HG03045 (cell line): ENCODE measurements around the gene KRT32.
"Not testable (repeated sequence)": the region's sequence is repeated elsewhere in the genome, so short reads cannot be mapped to it uniquely, and the experiment has no call there.

Experiments
- ATAC-seq: cut with Tn5 transposase; IDR thresholded peaks from one replicate; pipeline ENCODE4 v1.9.1; 2021; ENCODE audit warnings: mild to moderate bottlenecking, moderate library complexity; ENCODE audit not compliant: unreplicated experiment

Gene KRT32

DNA sequence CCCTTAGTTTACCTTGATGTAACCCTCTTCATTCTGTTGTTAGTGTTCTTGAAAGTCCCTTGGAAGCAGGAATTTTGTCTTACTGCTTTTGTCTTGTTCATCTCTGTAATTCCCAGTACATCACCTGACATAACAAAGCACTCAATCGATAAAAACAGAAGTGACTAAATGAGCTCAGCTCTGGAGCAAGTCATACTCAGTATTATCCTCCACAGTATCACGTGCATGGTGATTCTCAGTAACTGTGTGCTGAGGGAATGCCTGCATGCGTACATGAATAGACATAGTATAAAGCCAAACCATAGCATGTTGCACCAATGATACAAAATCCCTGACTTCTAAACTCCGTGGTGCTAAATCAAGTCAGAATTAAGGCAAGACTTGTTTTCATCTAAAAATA is 33.6 kb downstream of the KRT32 start:
- ATAC-seq = no peak

DNA sequence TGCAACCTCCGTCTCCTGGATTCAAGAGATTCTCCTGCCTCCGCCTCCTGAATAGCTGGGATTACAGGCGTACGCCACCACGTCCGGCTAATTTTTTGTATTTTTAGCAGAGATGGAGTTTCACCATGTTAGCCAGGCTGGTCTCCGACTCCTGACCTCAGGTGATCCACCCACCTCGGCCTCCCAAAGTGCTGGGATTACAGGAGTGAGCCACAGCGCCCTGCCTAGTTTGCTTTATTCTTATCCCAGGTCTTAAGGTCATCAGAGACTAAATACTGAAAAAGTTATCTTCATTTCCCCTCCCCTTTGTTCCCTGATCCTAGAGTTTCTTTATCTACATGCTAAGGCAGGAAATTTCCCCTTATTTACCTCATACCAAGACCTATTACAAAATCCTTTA is 36.8 kb downstream of the KRT32 start:
- ATAC-seq = not testable (repeated sequence)

GRCh38 chr17:41429667-41430066 is 37.5 kb downstream of the KRT32 start:
- no peak for ATAC-seq

DNA sequence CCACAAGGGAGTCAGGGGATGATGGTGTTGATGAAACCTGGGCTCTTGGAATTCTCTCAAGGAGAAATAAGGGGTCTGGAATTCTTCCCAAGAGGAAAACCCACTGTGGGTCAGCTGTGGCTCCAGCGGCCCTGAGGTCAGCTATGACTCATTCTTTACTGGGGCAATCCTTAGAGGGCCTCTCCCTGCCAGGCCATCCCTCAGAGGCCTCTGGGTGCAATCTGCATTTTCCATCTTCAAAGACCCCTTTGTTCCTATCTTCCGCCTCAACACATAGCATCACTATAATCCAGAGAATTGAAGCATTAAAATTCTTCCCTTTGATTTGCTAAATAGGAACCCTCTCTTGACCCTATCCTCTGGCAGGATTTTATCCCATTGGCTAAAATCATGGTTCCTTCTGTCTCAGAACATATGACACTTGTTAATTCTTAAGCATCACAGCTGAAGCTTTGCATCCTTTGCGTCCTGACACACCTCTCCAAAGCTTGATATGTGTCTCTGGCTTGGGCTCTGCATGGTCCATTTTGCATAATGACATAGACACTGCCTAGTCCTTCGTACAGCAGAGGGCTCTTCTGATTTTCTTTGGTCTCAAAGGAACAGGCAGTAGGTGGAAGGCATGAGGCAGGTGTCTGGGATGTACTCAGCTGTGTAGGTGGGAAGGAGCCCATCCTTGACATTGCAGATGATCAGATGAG is 38.4 kb downstream of the KRT32 start:
- ATAC-seq = no peak

- no peak for ATAC-seq
Measured at GRCh38 chr17:41424111-41424635, 43.0 kb downstream of the KRT32 start, which contains the start of gene KRT37. TSS of gene KRT37 (minus strand) at chr17:41424585. CDS start at chr17:41424523, 62 bp downstream.

- not testable (repeated sequence) for ATAC-seq
Measured at GRCh38 chr17:41422586-41422985, 44.6 kb downstream of the KRT32 start.

- ATAC-seq = no peak
Measured at GRCh38 chr17:41421617-41422016, 45.6 kb downstream of the KRT32 start.

- no peak for ATAC-seq
Measured at GRCh38 chr17:41421116-41421515, 46.1 kb downstream of the KRT32 start.

DNA sequence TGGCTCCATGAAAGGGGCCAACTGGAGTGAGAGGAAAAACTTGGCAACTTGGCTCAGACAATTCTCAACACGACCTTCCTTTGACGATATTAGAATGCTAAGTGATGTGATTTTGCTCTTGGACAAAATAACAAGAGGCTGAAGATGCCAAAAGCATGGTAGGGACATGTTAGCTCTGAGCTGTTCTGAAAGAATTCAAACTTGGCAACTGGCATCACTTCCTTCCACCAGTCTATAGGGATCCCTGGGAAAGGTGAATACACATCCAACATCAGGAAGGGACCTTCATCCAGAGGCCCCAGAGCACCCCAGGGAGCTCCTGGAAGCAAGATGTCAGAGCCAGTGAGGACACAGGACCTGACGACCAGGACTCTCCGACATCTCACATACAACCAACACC is 47.1 kb downstream of the KRT32 start:
- no peak for ATAC-seq

GRCh38 chr17:41419716-41420115 is 47.5 kb downstream of the KRT32 start:
- ATAC-seq = no peak

DNA sequence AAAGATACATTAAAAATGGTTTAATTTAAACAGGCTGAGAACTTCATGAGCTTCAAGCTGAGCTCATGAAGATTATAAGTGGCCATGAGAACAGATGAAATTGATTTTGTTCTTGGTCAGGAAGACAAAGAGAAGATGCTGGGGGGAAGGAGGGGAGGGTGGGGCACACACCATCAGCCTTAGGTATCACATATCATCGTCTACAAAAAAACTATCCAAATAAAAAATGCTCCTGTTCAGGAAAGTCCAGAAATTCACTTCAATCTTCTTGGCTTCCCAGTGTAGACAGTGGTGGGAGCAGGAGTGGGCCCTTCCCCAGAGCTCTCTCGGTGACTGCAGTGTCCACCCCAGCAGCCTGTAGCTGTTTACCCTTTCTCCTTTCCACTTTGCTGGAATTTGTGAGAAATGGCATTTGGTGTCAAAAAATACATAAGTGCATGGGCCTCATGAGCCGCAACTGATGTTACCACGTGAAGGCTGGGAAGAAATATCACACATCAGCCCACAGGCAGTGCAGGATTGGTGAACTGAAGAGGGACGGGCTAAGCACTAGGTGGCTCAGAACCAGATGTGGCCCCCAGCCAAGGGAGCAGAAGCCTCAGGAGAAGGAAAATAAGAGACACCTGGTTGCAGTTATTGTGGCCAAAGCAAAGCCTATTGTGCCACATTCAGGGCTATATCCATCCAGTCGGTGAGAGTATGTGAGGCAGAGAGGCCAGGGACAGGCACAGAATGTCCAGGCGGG is 48.9 kb downstream of the KRT32 start:
- no peak for ATAC-seq

- ATAC-seq = no peak
Measured at GRCh38 chr17:41417576-41418015, 49.6 kb downstream of the KRT32 start.

- no peak for ATAC-seq
Measured at GRCh38 chr17:41417127-41417526, 50.1 kb downstream of the KRT32 start.

DNA sequence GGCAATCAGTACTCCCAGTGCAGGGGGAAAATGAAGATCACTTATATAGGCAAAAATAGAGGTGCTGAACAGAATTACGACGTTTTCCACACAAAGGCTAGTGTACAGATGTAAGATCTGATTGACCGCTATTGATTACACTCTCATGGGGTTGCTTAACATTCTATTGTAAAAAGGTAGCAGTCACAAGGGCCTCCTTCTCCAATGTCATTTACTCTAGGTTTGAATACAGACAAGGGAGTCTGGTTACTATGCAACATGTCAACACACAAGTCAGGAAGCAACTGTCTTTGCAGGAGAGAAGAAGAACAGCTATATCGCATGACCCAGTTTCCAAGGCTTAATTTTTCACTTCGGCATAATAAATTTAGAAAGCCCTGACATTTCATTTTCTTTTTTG is 50.7 kb downstream of the KRT32 start:
- no peak for ATAC-seq

DNA sequence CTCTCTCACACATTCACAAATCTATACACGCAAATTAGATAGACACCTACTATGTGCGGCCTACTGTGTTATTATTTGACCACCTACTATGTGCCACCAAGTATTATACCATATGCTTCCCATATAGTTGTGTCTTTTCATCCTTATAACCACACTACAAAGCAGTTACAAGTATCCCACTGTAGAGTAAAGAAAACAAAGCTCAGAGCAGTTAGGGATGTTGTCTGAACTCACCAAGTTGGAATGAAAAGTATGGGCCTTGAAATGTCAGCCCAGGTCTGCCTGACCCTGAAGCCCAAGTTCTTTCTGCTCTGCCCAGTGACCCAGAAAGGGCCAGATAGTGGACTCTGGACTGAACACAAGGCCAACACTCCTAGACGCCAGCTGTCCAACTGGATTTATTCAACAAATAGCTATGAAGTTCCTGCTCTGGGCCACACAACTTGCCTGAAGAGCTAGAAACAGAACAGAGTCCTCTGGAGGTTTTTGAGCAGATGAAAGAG is 51.3 kb downstream of the KRT32 start:
- no peak for ATAC-seq

DNA sequence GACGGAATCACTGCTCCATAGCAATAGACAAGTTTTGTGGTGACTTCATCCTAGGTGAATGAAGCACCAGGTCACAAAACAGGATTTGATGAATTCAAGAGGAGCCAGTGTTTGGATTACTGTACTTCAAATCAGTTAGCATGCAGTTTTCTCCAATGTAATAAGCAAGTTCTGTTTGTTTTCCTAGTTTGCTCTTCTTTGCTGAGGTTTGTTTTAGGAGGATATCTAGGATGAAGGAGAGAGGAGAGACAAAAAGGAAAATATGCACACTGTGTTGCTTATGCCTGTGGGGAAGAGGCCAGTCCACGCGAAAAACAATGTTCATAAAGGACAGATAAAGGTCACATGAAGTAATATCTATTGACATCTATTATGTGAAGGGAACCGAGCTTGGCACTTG is 51.8 kb downstream of the KRT32 start:
- no peak for ATAC-seq

- ATAC-seq = no peak
Measured at GRCh38 chr17:41413982-41414381, 53.2 kb downstream of the KRT32 start.

DNA sequence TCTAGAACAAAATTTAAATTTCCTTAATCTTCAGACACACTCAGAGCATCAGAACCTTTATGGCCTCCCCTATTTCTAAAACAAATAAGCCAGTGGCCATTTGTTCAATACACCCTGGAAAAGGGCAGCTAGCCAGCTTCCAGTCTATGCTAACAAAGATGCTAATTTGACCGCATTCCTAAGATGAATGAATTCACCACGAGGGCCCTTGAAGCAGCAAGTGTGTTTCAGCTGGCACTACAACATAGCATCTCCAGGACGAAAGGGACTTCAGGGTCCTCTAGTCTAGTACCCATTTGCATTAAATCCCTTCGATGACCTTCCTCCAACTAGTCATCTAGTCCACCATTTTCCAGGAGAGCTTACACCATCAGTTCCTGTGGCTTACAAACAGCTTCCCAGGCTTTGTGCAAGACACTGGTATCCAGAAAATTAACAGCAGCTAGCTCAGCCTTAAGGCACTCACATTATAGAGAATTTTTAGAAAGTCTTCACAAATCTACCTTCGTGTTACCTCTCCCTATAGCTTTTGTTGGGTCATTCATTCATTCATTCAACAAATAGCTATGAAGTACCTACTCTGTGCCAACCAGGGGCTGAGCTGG is 53.7 kb downstream of the KRT32 start:
- no peak for ATAC-seq

DNA sequence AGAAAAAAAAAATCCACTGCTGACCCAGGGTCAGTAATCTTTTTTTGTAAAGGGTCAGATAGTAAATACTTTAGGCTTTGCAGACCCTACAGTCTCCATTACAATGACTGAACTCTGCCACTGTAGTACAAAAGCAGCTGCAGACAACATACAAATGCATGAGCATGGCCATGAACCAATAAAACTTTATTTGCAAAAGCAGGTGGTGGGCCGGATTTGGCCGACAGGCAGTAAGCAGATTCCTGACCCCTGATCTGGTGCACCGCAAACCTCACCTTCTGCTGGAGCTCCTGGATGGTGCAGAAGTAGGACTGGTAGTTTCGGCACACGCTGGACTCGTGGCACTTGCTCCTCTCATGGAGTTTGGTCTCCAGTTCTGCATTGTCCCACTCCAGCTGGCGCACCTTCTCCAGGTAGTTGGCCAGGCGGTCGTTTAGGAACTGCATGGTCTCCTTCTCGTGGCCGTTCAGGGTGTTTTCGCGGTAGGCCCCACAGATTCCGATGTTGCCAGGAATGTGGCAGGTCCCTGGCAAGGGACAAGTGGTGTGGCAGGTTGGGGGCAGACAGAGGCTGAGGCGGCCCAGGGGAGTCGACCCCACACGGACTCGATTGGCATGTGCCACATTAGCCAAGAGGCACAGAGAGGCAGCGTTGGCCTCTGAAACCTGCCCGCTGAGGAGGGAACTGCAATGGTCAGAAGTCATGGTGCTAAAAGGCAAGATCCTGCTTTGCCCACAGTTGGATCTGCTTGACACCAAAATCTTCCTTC is 55.9 kb downstream of the KRT32 start:
- no peak for ATAC-seq
